GM21360 (cell line): ENCODE data around the gene PTGES2.

Experiments
- ATAC-seq: cut with Tn5 transposase; IDR thresholded peaks from one replicate; pipeline ENCODE4 v1.9.1; 2021; ENCODE audit warnings: mild to moderate bottlenecking, moderate library complexity; ENCODE audit not compliant: unreplicated experiment

Gene PTGES2

GRCh38 chr9:128127568-128127989 is at the start of gene PTGES2:
Gene PTGES2, minus strand, starts transcription at chr9:128127729. Its CDS starts 12 bp downstream, at chr9:128127717.
- peak; percentile 46 for ATAC-seq

- no peak for ATAC-seq
Measured at GRCh38 chr9:128175726-128176125, 48.2 kb upstream of the PTGES2 start.

- ATAC-seq: no peak
Measured at GRCh38 chr9:128175102-128175563, 47.6 kb upstream of the PTGES2 start.

GRCh38 chr9:128174062-128174461 is 46.5 kb upstream of the PTGES2 start:
- no peak for ATAC-seq

GRCh38 chr9:128169925-128170324 is 42.4 kb upstream of the PTGES2 start:
- no peak for ATAC-seq

- no peak for ATAC-seq
Measured at GRCh38 chr9:128169492-128169891, 42.0 kb upstream of the PTGES2 start.

- no peak for ATAC-seq
Measured at GRCh38 chr9:128168731-128169308, 41.3 kb upstream of the PTGES2 start.

- ATAC-seq: no peak
Measured at GRCh38 chr9:128167209-128167608, 39.7 kb upstream of the PTGES2 start.

- ATAC-seq: no peak
Measured at GRCh38 chr9:128166169-128166568, 38.6 kb upstream of the PTGES2 start.

- no peak for ATAC-seq
Measured at GRCh38 chr9:128164307-128164885, 36.9 kb upstream of the PTGES2 start.

- no peak for ATAC-seq
Measured at GRCh38 chr9:128163523-128164306, 36.2 kb upstream of the PTGES2 start.

GRCh38 chr9:128163027-128163515 is 35.5 kb upstream of the PTGES2 start:
- no peak for ATAC-seq

- ATAC-seq: no peak
Measured at GRCh38 chr9:128162215-128163026, 34.9 kb upstream of the PTGES2 start.

GRCh38 chr9:128161215-128161902 is 33.8 kb upstream of the PTGES2 start:
- no peak for ATAC-seq

GRCh38 chr9:128160603-128160987 is 33.1 kb upstream of the PTGES2 start:
- ATAC-seq: no peak

- ATAC-seq: peak; percentile 67
Measured at GRCh38 chr9:128159784-128160602, 32.5 kb upstream of the PTGES2 start, which contains the start of gene BBLN. Gene BBLN, plus strand, starts transcription at chr9:128160265. Its CDS starts 143 bp downstream, at chr9:128160408.

GRCh38 chr9:128159522-128159783 is 31.9 kb upstream of the PTGES2 start:
- no peak for ATAC-seq

GRCh38 chr9:128155736-128156500 is 28.4 kb upstream of the PTGES2 start:
- ATAC-seq: no peak
